H1 (cell line): ENCODE results near the gene APOL1. TPM values are rescaled to one million over a fixed set of nuclear protein-coding genes. Genes with fewer than 3 reads are reported as not detected.

Source experiments
- CTCF ChIA-PET: fragments of 300-600 bp; sonication (Branson Sonifier 250); formaldehyde crosslinking; loops from one replicate; lab custom pipeline; 2021; ENCODE audit not compliant: partially characterized antibody; lab: Charles Lee
- POLR2A ChIA-PET: fragments of 300-600 bp; sonication (Branson Sonifier 250); formaldehyde crosslinking; loops from one replicate; lab custom pipeline; 2021; ENCODE audit warnings: inconsistent platforms; ENCODE audit not compliant: partially characterized antibody; lab: Charles Lee
- DNase-seq, 2 experiments: peaks; one replicate each; pipeline versions ENCODE4 v3.0.0 to v3.0.0-alpha.2; 2010 to 2022; ENCODE audit warnings: low spot score in 2 of 2, low read depth in 1 of 2, mixed read lengths in 1 of 2
- FAIRE-seq: peaks from 2 replicates; lab custom pipeline; 2011; peaks lifted over from hg19 to GRCh38; lab: Jason Lieb, UNC
- H2AFZ ChIP-seq: 2 replicates; pipeline ENCODE4 v1.8.1; 2012; ENCODE audit warnings: low read length, inconsistent platforms
- H2AK5ac ChIP-seq: 2 replicates; pipeline ENCODE4 v1.6.1; 2013; ENCODE audit warnings: low read depth, low read length
- H2BK120ac ChIP-seq: replicated peaks from 2 replicates; pipeline ENCODE3; 2013; ENCODE audit warnings: low read depth, low read length, inconsistent platforms
- H2BK12ac ChIP-seq: 2 replicates; pipeline ENCODE4 v1.6.1; 2013; ENCODE audit warnings: low read depth, low read length
- H2BK15ac ChIP-seq: 2 replicates; pipeline ENCODE4 v1.6.1; 2013; ENCODE audit warnings: low read length
- H2BK20ac ChIP-seq: 2 replicates; pipeline ENCODE4 v1.6.1; 2013; ENCODE audit warnings: low read length
- H2BK5ac ChIP-seq: 2 replicates; pipeline ENCODE4 v1.6.1; 2013; ENCODE audit warnings: low read depth, low read length
- H3K14ac ChIP-seq: 2 replicates; pipeline ENCODE4 v1.6.1; 2013; ENCODE audit warnings: inconsistent platforms; ENCODE audit not compliant: insufficient read length
- H3K18ac ChIP-seq: 2 replicates; pipeline ENCODE4 v1.6.1; 2013; ENCODE audit warnings: low read length; ENCODE audit errors: extremely low read depth
- H3K23ac ChIP-seq: 2 replicates; pipeline ENCODE4 v1.6.1; 2013; ENCODE audit warnings: inconsistent platforms; ENCODE audit not compliant: insufficient read length
- H3K23me2 ChIP-seq: 2 replicates; pipeline ENCODE4 v1.6.1; 2013; ENCODE audit warnings: low read depth, low read length
- H3K27ac ChIP-seq: 2 replicates; pipeline ENCODE4 v1.6.1; 2011; ENCODE audit warnings: low read depth, low read length, inconsistent platforms
- H3K27me3 ChIP-seq, 4 experiments: replicated peaks in 1 of 4; 1 replicate in 1 of 4; 2 replicates in 3 of 4; pipeline versions ENCODE4 v1.6.1 to v1.8.1; 2011 to 2013; ENCODE audit warnings: low read length in 3 of 4, mild to moderate bottlenecking in 3 of 4, inconsistent platforms in 2 of 4, mixed read lengths in 2 of 4, moderate library complexity in 1 of 4; ENCODE audit not compliant: control insufficient read depth in 3 of 4, insufficient read depth in 3 of 4; ENCODE audit errors: extremely low read depth in 1 of 4
- H3K36me3 ChIP-seq, 4 experiments: 2 replicates each; pipeline versions ENCODE4 v1.6.1 to v1.8.1; 2011 to 2013; ENCODE audit warnings: mild to moderate bottlenecking in 4 of 4, low read length in 3 of 4, moderate library complexity in 2 of 4, control low read depth in 1 of 4, inconsistent platforms in 1 of 4; ENCODE audit not compliant: insufficient read depth in 4 of 4, control insufficient read depth in 2 of 4
- H3K4ac ChIP-seq: replicated peaks from 2 replicates; pipeline ENCODE3; 2013; ENCODE audit warnings: low read length, low read depth, mixed read lengths, inconsistent platforms; ENCODE audit not compliant: insufficient read length
- H3K4me1 ChIP-seq, 4 experiments: replicated peaks in 1 of 4; 1 replicate in 1 of 4; 2 replicates in 3 of 4; pipeline versions ENCODE4 v1.6.1 to v1.8.1; 2011 to 2013; ENCODE audit warnings: low read length in 3 of 4, inconsistent platforms in 2 of 4, mixed read lengths in 1 of 4; ENCODE audit not compliant: insufficient read depth in 4 of 4, control insufficient read depth in 3 of 4
- H3K4me2 ChIP-seq, 2 experiments: 2 replicates each; pipeline versions ENCODE4 v1.6.1 to v1.8.1; 2011 to 2013; ENCODE audit warnings: low read depth in 2 of 2, low read length in 2 of 2, control low read depth in 1 of 2, inconsistent platforms in 1 of 2, mild to moderate bottlenecking in 1 of 2; ENCODE audit not compliant: insufficient read depth in 1 of 2
- H3K4me3 ChIP-seq, 4 experiments: fragments of 200-600, 300-600 bp in 1 of 4; sonication (generic), shearing (Covaris generic), sonication (Bioruptor Twin) in 1 of 4; 2 replicates each; pipeline versions ENCODE4 v1.5.1 to v1.8.1; 2011 to 2016; ENCODE audit warnings: low read length in 4 of 4, low read depth in 3 of 4, control low read depth in 2 of 4, inconsistent platforms in 2 of 4, mild to moderate bottlenecking in 2 of 4, mixed read lengths in 1 of 4, moderate library complexity in 1 of 4; ENCODE audit not compliant: insufficient read depth in 2 of 4; ENCODE audit errors: extremely low read depth in 1 of 4
- H3K56ac ChIP-seq: replicated peaks from 2 replicates; pipeline ENCODE3; 2013; ENCODE audit warnings: low read depth, mild to moderate bottlenecking, mixed read lengths, low read length, inconsistent platforms; ENCODE audit not compliant: insufficient read length
- H3K79me1 ChIP-seq: 2 replicates; pipeline ENCODE4 v1.6.1; 2013; ENCODE audit warnings: low read depth, low read length, control low read depth
- H3K79me2 ChIP-seq, 2 experiments: 2 replicates each; pipeline versions ENCODE4 v1.6.1 to v1.8.1; 2012 to 2013; ENCODE audit warnings: low read length in 2 of 2, mild to moderate bottlenecking in 2 of 2, inconsistent platforms in 1 of 2; ENCODE audit not compliant: insufficient read depth in 2 of 2, control insufficient read depth in 1 of 2
- H3K9ac ChIP-seq, 4 experiments: replicated peaks in 1 of 4; 1 replicate in 1 of 4; 2 replicates in 3 of 4; pipeline versions ENCODE4 v1.6.1 to v1.8.1; 2011 to 2013; ENCODE audit warnings: low read depth in 3 of 4, low read length in 3 of 4, control low read depth in 2 of 4, mild to moderate bottlenecking in 2 of 4, moderate library complexity in 2 of 4, inconsistent platforms in 1 of 4; ENCODE audit errors: extremely low read depth in 1 of 4
- H3K9me3 ChIP-seq, 2 experiments: 2 replicates each; pipeline versions ENCODE4 v1.6.1 to v1.8.1; 2012 to 2013; ENCODE audit warnings: mild to moderate bottlenecking in 2 of 2, moderate library complexity in 2 of 2, control low read depth in 1 of 2, inconsistent platforms in 1 of 2, low read depth in 1 of 2, low read length in 1 of 2, mixed read lengths in 1 of 2; ENCODE audit not compliant: insufficient read depth in 2 of 2
- H4K20me1 ChIP-seq, 2 experiments: replicated peaks in 1 of 2; 2 replicates each; pipeline versions ENCODE3 to v1.8.1; 2011 to 2013; ENCODE audit warnings: inconsistent platforms in 2 of 2, low read length in 2 of 2, mild to moderate bottlenecking in 1 of 2; ENCODE audit not compliant: insufficient read depth in 2 of 2, control insufficient read depth in 1 of 2
- H4K5ac ChIP-seq: 2 replicates; pipeline ENCODE4 v1.6.1; 2013; ENCODE audit warnings: low read length, low read depth, mixed read lengths, inconsistent platforms; ENCODE audit not compliant: insufficient read length
- H4K8ac ChIP-seq: 2 replicates; pipeline ENCODE4 v1.8.0; 2013; ENCODE audit warnings: mild to moderate bottlenecking, moderate library complexity, low read length, inconsistent platforms; ENCODE audit not compliant: insufficient read depth; ENCODE audit errors: extremely low read depth
- H4K91ac ChIP-seq: replicated peaks from 2 replicates; pipeline ENCODE3; 2013; ENCODE audit warnings: low read length, mixed read lengths, inconsistent platforms; ENCODE audit not compliant: insufficient read length
- POLR2A ChIP-seq, 2 experiments: IDR thresholded peaks; 1 replicate in 1 of 2; 2 replicates in 1 of 2; pipeline ENCODE4 v1.6.1; 2011; ENCODE audit warnings: low read depth in 2 of 2, low read length in 2 of 2, mild to moderate bottlenecking in 2 of 2; ENCODE audit errors: control extremely low read depth in 1 of 2
- WGBS, 2 experiments: shearing (Covaris generic) in 1 of 2; methylation state at CpG; one replicate each; pipeline versions ENCODE4 v1.1.6 to v1.1.7; 2013 to 2015; ENCODE audit warnings: low lambda C conversion rate in 2 of 2, mixed read lengths in 2 of 2, inconsistent platforms in 1 of 2, low coverage in 1 of 2, missing lambda C conversion rate in 1 of 2; ENCODE audit not compliant: insufficient replicate concordance in 2 of 2, insufficient coverage in 1 of 2, insufficient read length in 1 of 2; ENCODE audit errors: extremely low coverage in 1 of 2, missing lambda C conversion rate in 1 of 2; 5-methylcytosine and 5-hydroxymethylcytosine counted together
- polyA plus RNA-seq, 7 experiments: library from polyadenylated mRNA; depleted of rRNA in 3 of 7; stranded (reverse) in 5 of 7; unstranded in 2 of 7; fragments of >200 nt in 5 of 7; fragments of 200-250 nt in 2 of 7; gene quantifications; 1 replicate in 5 of 7; 2 replicates in 1 of 7; 4 replicates in 1 of 7; pipeline versions ENCODE4 v1.2.1 to v1.2.3, GENCODE V29; 2011 to 2013; ENCODE audit warnings: missing spikeins in 2 of 7, mixed read lengths in 2 of 7
- total RNA-seq: library from RNA; stranded (reverse); fragmentation: NEBNext Ultra II Directional; extraction: Animal tissue kit (Norgen Biotek cat#: 25700); gene quantifications from 2 replicates; pipeline ENCODE4 v1.2.1, GENCODE V29; 2021

APOL1 gene
- total and polyA plus RNA-seq, 2 of the 8 experiments (the other 6 are each of a cell fraction or from before 2014, with no cell fraction given) = not detected

- no peaks in the 10 kb centered on the region for H3K23me2 ChIP-seq
- H2BK120ac ChIP-seq = no peak overlapping the region
- H4K8ac ChIP-seq = no peak overlapping the region
- H3K4ac ChIP-seq = no peak overlapping the region
- no peak overlapping the region for H2AFZ ChIP-seq
- ChIA-PET POLR2A (interaction anchor here (0.6 to 4.2 kb wide), 7 partner anchors 9 to 196 kb away, joined by 3 to 21 read pairs (median 5); partner anchors contain the start of gene FOXRED2), CTCF (interaction anchor here (1.1 to 6.3 kb wide), 6 partner anchors 12 to 175 kb away, joined by 3 to 59 read pairs (median 16); no protein-coding TSS in a partner anchor)
- H3K79me2 ChIP-seq = no peaks in the 10 kb centered on the region
- FAIRE-seq (no peak), DNase-seq (no peak)
- H3K23ac ChIP-seq = no peak overlapping the region
- no peak overlapping the region for H4K5ac ChIP-seq
- no peaks in the 10 kb centered on the region for H3K4me1 ChIP-seq
- no peak overlapping the region for H3K14ac ChIP-seq
- no peaks in the 10 kb centered on the region for H3K79me1 ChIP-seq
- no peak overlapping the region for H2AK5ac ChIP-seq
- H2BK15ac ChIP-seq = no peak overlapping the region
- H2BK20ac ChIP-seq = no peak overlapping the region
- no peak overlapping the region for H3K27ac ChIP-seq
- no peak overlapping the region for H3K4me2 ChIP-seq
- H3K56ac ChIP-seq = no peak overlapping the region
- peaks cover 7 to 9% of the 10 kb centered on the region in 2 experiments for H4K20me1 ChIP-seq
- H3K9me3 ChIP-seq = no peaks in the 10 kb centered on the region
- H3K9ac ChIP-seq = no peak overlapping the region
- no peaks in the 10 kb centered on the region for H3K27me3 ChIP-seq
- 84% methylated on average over 18 of the region's 18 CpGs; no CpG with 5 or more reads in 1 of the 2 experiments for WGBS, 2 experiments
- H2BK5ac ChIP-seq = no peak overlapping the region
- H2BK12ac ChIP-seq = no peak overlapping the region
- H4K91ac ChIP-seq = no peak overlapping the region
- peaks cover 48 to 77% (median 73%) of the 10 kb centered on the region in 4 experiments for H3K36me3 ChIP-seq
- H3K4me3 ChIP-seq = no peak overlapping the region
- no peak overlapping the region for H3K18ac ChIP-seq
- TF ChIP-seq POLR2A (IDR thresholded peaks at IDR 0.05; ENCODE audit: control extremely low read depth in 1 of 2, low read depth in 2 of 2, low read length in 2 of 2) = no peak
Measured at GRCh38 chr22:36311386-36312085, 58.6 kb downstream of the APOL1 start.
